GM23338 (cell line): ENCODE results near the gene PKD2. TPM values are rescaled to one million over a fixed set of nuclear protein-coding genes. Genes with fewer than 3 reads are reported as not detected.

Experiments used
- ATAC-seq: fragments of 200-7000 bp; cut with Tn5 transposase; 3 replicates; pipeline ENCODE4 v1.9.1; 2020
- DNase-seq: peaks from one replicate; pipeline ENCODE4 v3.0.0-alpha.2; 2015; ENCODE audit warnings: low spot score
- H2AFZ ChIP-seq: fragments of 200-600 bp; sonication (generic); 2 replicates; pipeline ENCODE4 v1.8.0; 2016; ENCODE audit warnings: antibody characterized with exemption, mild to moderate bottlenecking, moderate library complexity
- H3F3A ChIP-seq: fragments of 200-600 bp; sonication (generic); replicated peaks from 2 replicates; pipeline ENCODE4 v1.8.0; 2017; ENCODE audit warnings: antibody characterized with exemption, mixed run types, low read depth
- H3K27ac ChIP-seq: fragments of 200-600 bp; sonication (generic); 2 replicates; pipeline ENCODE4 v1.6.1; 2016; ENCODE audit warnings: low read depth
- H3K27me3 ChIP-seq: fragments of 200-600 bp; sonication (generic); 2 replicates; pipeline ENCODE4 v1.8.0; 2016; ENCODE audit warnings: mild to moderate bottlenecking, mixed run types, moderate library complexity; ENCODE audit not compliant: insufficient read depth
- H3K36me3 ChIP-seq: fragments of 200-600 bp; sonication (generic); 2 replicates; pipeline ENCODE4 v1.8.0; 2016; ENCODE audit warnings: mild to moderate bottlenecking; ENCODE audit not compliant: insufficient read depth
- H3K4me1 ChIP-seq: fragments of 200-600 bp; sonication (generic); 2 replicates; pipeline ENCODE4 v1.8.0; 2016; ENCODE audit warnings: mild to moderate bottlenecking, moderate library complexity; ENCODE audit not compliant: insufficient read depth
- H3K4me2 ChIP-seq: fragments of 200-600 bp; sonication (generic); 2 replicates; pipeline ENCODE4 v1.7.1; 2017; ENCODE audit warnings: mixed run types
- H3K4me3 ChIP-seq: fragments of 200-600 bp; sonication (generic); 2 replicates; pipeline ENCODE4 v1.6.1; 2016; ENCODE audit warnings: mixed run types
- H3K79me2 ChIP-seq: fragments of 200-600 bp; sonication (generic); replicated peaks from 2 replicates; pipeline ENCODE4 v1.8.0; 2017; ENCODE audit warnings: mild to moderate bottlenecking; ENCODE audit not compliant: insufficient read depth
- H3K9me2 ChIP-seq: fragments of 200-600 bp; sonication (generic); 2 replicates; pipeline ENCODE4 v1.8.0; 2017; ENCODE audit not compliant: insufficient read depth
- H4K20me1 ChIP-seq: fragments of 200-600 bp; sonication (generic); replicated peaks from 2 replicates; pipeline ENCODE4 v1.8.0; 2017; ENCODE audit warnings: mild to moderate bottlenecking; ENCODE audit not compliant: insufficient read depth
- H3K27ac Mint-ChIP-seq: 2 replicates; pipeline ENCODE4 v1.8.0; 2020; ENCODE audit warnings: inconsistent platforms, mild to moderate bottlenecking, moderate library complexity, mixed read lengths
- H3K27me3 Mint-ChIP-seq: 3 replicates; pipeline ENCODE4 v1.8.0; 2022; ENCODE audit warnings: low read depth, mild to moderate bottlenecking, moderate library complexity, mixed read lengths, inconsistent platforms; ENCODE audit not compliant: insufficient read depth, poor library complexity
- H3K36me3 Mint-ChIP-seq: 3 replicates; pipeline ENCODE4 v1.8.0; 2021; ENCODE audit warnings: low read depth, mild to moderate bottlenecking, inconsistent platforms, moderate library complexity, mixed read lengths
- H3K4me1 Mint-ChIP-seq: 3 replicates; pipeline ENCODE4 v1.8.0; 2020; ENCODE audit warnings: mild to moderate bottlenecking, inconsistent platforms, mixed read lengths
- H3K4me3 Mint-ChIP-seq: 3 replicates; pipeline ENCODE4 v1.8.0; 2021; ENCODE audit warnings: moderate library complexity, mild to moderate bottlenecking, inconsistent platforms, mixed read lengths
- H3K9me3 Mint-ChIP-seq: 3 replicates; pipeline ENCODE4 v1.8.0; 2020; ENCODE audit warnings: moderate library complexity, mild to moderate bottlenecking, inconsistent platforms, mixed read lengths
- CREB1 ChIP-seq: fragments of 250-450 bp; sonication (Bioruptor Pico); IDR thresholded peaks from 2 replicates; pipeline ENCODE4 v1.5.0; 2020; ENCODE audit warnings: low read depth, mild to moderate bottlenecking, moderate library complexity
- EZH2 ChIP-seq: fragments of 200-600 bp; sonication (generic); IDR thresholded peaks from one replicate; pipeline ENCODE4 v1.8.0; 2017; ENCODE audit warnings: antibody characterized with exemption, mild to moderate bottlenecking, low read depth; ENCODE audit not compliant: unreplicated experiment
- EZH2phosphoT487 ChIP-seq: fragments of 200-600 bp; sonication (generic); IDR thresholded peaks from one replicate; pipeline ENCODE4 v1.8.1; 2018; ENCODE audit warnings: antibody characterized with exemption; ENCODE audit not compliant: unreplicated experiment
- JUNB ChIP-seq: IDR thresholded peaks from one replicate; pipeline ENCODE4 v1.6.1; 2016; ENCODE audit warnings: antibody characterized with exemption; ENCODE audit not compliant: unreplicated experiment
- NANOG ChIP-seq: IDR thresholded peaks from 2 replicates; pipeline ENCODE4 v1.6.1; 2016; ENCODE audit warnings: antibody characterized with exemption, borderline replicate concordance
- POLR2AphosphoS5 ChIP-seq: IDR thresholded peaks from 2 replicates; pipeline ENCODE4 v1.6.1; 2016; ENCODE audit warnings: antibody characterized with exemption, low read depth
- STAT1 ChIP-seq: IDR thresholded peaks from one replicate; pipeline ENCODE4 v1.6.1; 2016; ENCODE audit warnings: antibody characterized with exemption; ENCODE audit not compliant: unreplicated experiment
- ZNF114 ChIP-seq: fragments of 250-450 bp; sonication (Bioruptor Pico); IDR thresholded peaks from 2 replicates; pipeline ENCODE4 v1.5.0; 2020; ENCODE audit warnings: mild to moderate bottlenecking, moderate library complexity
- ZNF331 ChIP-seq: fragments of 250-450 bp; sonication (Bioruptor Pico); IDR thresholded peaks from 2 replicates; pipeline ENCODE4 v1.5.0; 2020; ENCODE audit warnings: low read depth, mild to moderate bottlenecking, moderate library complexity
- polyA plus RNA-seq: library from polyadenylated mRNA; unstranded; fragments of >200 nt; fragmentation: Nextera tagmentation; extraction: Ambion mirVana; gene quantifications from 2 replicates; pipeline ENCODE4 v1.2.1, GENCODE V29; 2016
- total RNA-seq: library from RNA; depleted of rRNA; stranded (reverse); fragments of >200 nt; shearing (Covaris generic); gene quantifications from 2 replicates; pipeline ENCODE4 v1.2.3, GENCODE V29; 2014
- TF ChIP-seq, protein P1 (sequence below): fragments of 250-450 bp; sonication (Bioruptor Pico); IDR thresholded peaks from 2 replicates; pipeline ENCODE4 v1.5.0; 2020; ENCODE audit warnings: mild to moderate bottlenecking, moderate library complexity
- TF ChIP-seq, protein P2 (sequence below): IDR thresholded peaks from 2 replicates; pipeline ENCODE4 v1.6.1; 2016; ENCODE audit warnings: antibody characterized with exemption
- TF ChIP-seq, protein P3 (sequence below): IDR thresholded peaks from one replicate; pipeline ENCODE4 v1.6.1; 2018; ENCODE audit warnings: antibody characterized with exemption; ENCODE audit not compliant: unreplicated experiment
- TF ChIP-seq, protein P4 (sequence below), 2 experiments: fragments of 200-600 bp in 1 of 2; sonication (generic) in 1 of 2; conservative IDR thresholded peaks; 2 replicates each; pipeline versions ENCODE4 v1.5.1 to v1.6.1; 2016 to 2017; ENCODE audit warnings: antibody characterized with exemption in 2 of 2, low read depth in 2 of 2, mild to moderate bottlenecking in 2 of 2, moderate library complexity in 1 of 2

The PKD2 gene
- total and polyA plus RNA-seq, 2 experiments from 2014 or later, result 17.9 to 45.3 TPM

DNA sequence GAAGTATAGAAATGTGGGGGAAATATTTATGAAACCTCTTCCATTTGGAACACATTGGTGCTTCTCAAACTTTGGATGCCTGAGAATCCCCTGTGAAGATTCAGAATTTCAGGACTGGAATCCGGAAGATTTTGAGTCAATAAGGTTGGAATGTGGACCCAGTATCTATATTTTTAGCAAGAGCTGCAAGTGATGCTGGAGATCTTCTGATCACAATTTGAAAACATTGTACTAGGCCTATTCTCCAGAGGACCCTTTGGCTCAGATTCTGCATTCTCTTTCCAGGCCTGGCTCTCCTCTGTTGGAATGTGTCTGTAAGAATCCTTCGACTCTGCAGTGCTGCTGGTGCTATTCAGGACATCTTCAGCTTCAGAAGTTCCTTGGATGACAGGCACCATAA is 2.4 kb upstream of the PKD2 start:
- Histone ChIP-seq H3K4me2 (no peak overlapping the region), H2AFZ (no peak overlapping the region), H3K79me2 (peaks cover 21% of the 10 kb centered on the region), H3K9me2 (no peaks in the 10 kb centered on the region), H4K20me1 (peaks cover 9% of the 10 kb centered on the region; the same call in 1 of the 2 replicates), H3K4me1 (peaks cover 20% of the 10 kb centered on the region), H3K4me3 (no peak overlapping the region), H3K27me3 (peaks cover 21% of the 10 kb centered on the region), H3K36me3 (no peaks in the 10 kb centered on the region), H3F3A (no peaks in the 10 kb centered on the region), H3K27ac (no peak overlapping the region)
- no peaks in the 10 kb centered on the region; the same call in 2 of the 3 replicates for H3K36me3 Mint-ChIP-seq
- DNase-seq (no peak), ATAC-seq (no peak)
- H3K4me3 Mint-ChIP-seq, result no peak overlapping the region
- peaks cover 19% of the 10 kb centered on the region for H3K27me3 Mint-ChIP-seq
- no peak overlapping the region for H3K27ac Mint-ChIP-seq
- H3K9me3 Mint-ChIP-seq, result no peaks in the 10 kb centered on the region
- peaks cover 23% of the 10 kb centered on the region for H3K4me1 Mint-ChIP-seq
- TF ChIP-seq ZNF331 (CRISPR knock-in tag) (no peak), JUNB (no peak), NANOG (no peak), EZH2phosphoT487 (no peak), POLR2AphosphoS5 (no peak), STAT1 (no peak), ZNF114 (no peak), CREB1 (CRISPR knock-in tag) (no peak), EZH2 (no peak)
- TF ChIP-seq, protein P1, sequence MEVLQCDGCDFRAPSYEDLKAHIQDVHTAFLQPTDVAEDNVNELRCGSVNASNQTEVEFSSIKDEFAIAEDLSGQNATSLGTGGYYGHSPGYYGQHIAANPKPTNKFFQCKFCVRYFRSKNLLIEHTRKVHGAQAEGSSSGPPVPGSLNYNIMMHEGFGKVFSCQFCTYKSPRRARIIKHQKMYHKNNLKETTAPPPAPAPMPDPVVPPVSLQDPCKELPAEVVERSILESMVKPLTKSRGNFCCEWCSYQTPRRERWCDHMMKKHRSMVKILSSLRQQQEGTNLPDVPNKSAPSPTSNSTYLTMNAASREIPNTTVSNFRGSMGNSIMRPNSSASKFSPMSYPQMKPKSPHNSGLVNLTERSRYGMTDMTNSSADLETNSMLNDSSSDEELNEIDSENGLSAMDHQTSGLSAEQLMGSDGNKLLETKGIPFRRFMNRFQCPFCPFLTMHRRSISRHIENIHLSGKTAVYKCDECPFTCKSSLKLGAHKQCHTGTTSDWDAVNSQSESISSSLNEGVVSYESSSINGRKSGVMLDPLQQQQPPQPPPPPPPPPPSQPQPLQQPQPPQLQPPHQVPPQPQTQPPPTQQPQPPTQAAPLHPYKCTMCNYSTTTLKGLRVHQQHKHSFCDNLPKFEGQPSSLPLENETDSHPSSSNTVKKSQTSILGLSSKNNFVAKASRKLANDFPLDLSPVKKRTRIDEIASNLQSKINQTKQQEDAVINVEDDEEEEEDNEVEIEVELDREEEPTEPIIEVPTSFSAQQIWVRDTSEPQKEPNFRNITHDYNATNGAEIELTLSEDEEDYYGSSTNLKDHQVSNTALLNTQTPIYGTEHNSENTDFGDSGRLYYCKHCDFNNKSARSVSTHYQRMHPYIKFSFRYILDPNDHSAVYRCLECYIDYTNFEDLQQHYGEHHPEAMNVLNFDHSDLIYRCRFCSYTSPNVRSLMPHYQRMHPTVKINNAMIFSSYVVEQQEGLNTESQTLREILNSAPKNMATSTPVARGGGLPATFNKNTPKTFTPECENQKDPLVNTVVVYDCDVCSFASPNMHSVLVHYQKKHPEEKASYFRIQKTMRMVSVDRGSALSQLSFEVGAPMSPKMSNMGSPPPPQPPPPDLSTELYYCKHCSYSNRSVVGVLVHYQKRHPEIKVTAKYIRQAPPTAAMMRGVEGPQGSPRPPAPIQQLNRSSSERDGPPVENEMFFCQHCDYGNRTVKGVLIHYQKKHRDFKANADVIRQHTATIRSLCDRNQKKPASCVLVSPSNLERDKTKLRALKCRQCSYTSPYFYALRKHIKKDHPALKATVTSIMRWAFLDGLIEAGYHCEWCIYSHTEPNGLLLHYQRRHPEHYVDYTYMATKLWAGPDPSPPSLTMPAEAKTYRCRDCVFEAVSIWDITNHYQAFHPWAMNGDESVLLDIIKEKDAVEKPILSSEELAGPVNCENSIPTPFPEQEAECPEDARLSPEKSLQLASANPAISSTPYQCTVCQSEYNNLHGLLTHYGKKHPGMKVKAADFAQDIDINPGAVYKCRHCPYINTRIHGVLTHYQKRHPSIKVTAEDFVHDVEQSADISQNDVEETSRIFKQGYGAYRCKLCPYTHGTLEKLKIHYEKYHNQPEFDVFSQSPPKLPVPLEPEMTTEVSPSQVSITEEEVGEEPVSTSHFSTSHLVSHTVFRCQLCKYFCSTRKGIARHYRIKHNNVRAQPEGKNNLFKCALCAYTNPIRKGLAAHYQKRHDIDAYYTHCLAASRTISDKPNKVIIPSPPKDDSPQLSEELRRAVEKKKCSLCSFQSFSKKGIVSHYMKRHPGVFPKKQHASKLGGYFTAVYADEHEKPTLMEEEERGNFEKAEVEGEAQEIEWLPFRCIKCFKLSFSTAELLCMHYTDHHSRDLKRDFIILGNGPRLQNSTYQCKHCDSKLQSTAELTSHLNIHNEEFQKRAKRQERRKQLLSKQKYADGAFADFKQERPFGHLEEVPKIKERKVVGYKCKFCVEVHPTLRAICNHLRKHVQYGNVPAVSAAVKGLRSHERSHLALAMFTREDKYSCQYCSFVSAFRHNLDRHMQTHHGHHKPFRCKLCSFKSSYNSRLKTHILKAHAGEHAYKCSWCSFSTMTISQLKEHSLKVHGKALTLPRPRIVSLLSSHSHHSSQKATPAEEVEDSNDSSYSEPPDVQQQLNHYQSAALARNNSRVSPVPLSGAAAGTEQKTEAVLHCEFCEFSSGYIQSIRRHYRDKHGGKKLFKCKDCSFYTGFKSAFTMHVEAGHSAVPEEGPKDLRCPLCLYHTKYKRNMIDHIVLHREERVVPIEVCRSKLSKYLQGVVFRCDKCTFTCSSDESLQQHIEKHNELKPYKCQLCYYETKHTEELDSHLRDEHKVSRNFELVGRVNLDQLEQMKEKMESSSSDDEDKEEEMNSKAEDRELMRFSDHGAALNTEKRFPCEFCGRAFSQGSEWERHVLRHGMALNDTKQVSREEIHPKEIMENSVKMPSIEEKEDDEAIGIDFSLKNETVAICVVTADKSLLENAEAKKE, result no peak
- TF ChIP-seq, protein P2, sequence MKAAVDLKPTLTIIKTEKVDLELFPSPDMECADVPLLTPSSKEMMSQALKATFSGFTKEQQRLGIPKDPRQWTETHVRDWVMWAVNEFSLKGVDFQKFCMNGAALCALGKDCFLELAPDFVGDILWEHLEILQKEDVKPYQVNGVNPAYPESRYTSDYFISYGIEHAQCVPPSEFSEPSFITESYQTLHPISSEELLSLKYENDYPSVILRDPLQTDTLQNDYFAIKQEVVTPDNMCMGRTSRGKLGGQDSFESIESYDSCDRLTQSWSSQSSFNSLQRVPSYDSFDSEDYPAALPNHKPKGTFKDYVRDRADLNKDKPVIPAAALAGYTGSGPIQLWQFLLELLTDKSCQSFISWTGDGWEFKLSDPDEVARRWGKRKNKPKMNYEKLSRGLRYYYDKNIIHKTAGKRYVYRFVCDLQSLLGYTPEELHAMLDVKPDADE, result no peak
- TF ChIP-seq, protein P3, sequence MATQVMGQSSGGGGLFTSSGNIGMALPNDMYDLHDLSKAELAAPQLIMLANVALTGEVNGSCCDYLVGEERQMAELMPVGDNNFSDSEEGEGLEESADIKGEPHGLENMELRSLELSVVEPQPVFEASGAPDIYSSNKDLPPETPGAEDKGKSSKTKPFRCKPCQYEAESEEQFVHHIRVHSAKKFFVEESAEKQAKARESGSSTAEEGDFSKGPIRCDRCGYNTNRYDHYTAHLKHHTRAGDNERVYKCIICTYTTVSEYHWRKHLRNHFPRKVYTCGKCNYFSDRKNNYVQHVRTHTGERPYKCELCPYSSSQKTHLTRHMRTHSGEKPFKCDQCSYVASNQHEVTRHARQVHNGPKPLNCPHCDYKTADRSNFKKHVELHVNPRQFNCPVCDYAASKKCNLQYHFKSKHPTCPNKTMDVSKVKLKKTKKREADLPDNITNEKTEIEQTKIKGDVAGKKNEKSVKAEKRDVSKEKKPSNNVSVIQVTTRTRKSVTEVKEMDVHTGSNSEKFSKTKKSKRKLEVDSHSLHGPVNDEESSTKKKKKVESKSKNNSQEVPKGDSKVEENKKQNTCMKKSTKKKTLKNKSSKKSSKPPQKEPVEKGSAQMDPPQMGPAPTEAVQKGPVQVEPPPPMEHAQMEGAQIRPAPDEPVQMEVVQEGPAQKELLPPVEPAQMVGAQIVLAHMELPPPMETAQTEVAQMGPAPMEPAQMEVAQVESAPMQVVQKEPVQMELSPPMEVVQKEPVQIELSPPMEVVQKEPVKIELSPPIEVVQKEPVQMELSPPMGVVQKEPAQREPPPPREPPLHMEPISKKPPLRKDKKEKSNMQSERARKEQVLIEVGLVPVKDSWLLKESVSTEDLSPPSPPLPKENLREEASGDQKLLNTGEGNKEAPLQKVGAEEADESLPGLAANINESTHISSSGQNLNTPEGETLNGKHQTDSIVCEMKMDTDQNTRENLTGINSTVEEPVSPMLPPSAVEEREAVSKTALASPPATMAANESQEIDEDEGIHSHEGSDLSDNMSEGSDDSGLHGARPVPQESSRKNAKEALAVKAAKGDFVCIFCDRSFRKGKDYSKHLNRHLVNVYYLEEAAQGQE, result no peak
- TF ChIP-seq, protein P4, sequence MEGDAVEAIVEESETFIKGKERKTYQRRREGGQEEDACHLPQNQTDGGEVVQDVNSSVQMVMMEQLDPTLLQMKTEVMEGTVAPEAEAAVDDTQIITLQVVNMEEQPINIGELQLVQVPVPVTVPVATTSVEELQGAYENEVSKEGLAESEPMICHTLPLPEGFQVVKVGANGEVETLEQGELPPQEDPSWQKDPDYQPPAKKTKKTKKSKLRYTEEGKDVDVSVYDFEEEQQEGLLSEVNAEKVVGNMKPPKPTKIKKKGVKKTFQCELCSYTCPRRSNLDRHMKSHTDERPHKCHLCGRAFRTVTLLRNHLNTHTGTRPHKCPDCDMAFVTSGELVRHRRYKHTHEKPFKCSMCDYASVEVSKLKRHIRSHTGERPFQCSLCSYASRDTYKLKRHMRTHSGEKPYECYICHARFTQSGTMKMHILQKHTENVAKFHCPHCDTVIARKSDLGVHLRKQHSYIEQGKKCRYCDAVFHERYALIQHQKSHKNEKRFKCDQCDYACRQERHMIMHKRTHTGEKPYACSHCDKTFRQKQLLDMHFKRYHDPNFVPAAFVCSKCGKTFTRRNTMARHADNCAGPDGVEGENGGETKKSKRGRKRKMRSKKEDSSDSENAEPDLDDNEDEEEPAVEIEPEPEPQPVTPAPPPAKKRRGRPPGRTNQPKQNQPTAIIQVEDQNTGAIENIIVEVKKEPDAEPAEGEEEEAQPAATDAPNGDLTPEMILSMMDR (conservative IDR thresholded peaks at IDR 0.05; ENCODE audit: low read depth in 2 of 2), result no peak
